ENCODE measurements around the gene MAP3K20. TPM values are rescaled to one million over a fixed set of nuclear protein-coding genes. Genes with fewer than 3 reads are reported as not detected.

MAP3K20 gene
- total RNA-seq, 4 donors from 2014 or later, result 33.0 to 56.1 (median 44.4) TPM

DNA sequence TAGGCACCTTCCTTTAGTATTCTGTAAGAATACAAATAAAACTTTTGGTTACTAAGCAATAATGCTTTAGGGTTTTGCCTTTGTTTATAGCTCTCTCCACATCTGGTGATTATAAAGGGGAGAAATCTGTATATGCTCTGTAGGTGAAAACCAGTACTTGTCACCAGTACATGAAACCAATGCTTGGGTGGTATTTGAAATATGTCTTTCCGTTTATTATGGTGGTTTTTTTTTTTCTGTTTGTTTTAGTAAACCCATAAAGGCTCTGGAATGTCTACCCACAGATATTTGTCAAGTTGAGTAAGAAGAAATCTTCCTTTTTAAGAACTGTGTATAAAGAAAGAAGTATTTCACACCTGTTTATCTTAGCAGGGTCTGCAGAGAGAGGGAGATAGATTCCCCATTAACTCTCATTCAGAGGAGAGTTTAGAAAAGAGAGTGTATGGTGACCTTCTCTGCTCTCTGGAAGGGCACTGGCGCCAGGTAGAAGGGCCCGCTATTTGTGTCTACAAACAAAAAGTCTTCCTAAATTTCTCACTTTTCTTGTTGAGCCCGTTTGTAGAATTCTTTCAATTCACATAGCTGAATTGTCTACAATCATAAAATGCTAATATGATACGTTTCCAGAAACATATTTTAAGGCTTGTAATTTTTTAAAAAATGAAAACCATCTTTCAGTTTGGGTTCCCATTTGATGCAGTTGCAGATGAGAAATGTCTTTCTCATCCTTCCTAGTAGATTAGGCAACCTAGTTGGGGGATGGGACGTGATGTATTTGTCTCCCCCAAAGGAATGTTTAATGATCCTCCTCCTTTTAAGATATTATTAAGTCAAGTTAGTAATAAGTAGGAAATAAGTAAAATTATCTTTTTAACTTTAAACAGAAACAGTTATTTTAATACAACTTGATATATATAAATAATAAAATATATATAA is 33.9 kb downstream of the MAP3K20 start:
- ATAC-seq (ENCODE audit: low FRiP score) (no peak), DNase-seq (ENCODE audit: low spot score) (no peak)
- TF ChIP-seq, protein P1, sequence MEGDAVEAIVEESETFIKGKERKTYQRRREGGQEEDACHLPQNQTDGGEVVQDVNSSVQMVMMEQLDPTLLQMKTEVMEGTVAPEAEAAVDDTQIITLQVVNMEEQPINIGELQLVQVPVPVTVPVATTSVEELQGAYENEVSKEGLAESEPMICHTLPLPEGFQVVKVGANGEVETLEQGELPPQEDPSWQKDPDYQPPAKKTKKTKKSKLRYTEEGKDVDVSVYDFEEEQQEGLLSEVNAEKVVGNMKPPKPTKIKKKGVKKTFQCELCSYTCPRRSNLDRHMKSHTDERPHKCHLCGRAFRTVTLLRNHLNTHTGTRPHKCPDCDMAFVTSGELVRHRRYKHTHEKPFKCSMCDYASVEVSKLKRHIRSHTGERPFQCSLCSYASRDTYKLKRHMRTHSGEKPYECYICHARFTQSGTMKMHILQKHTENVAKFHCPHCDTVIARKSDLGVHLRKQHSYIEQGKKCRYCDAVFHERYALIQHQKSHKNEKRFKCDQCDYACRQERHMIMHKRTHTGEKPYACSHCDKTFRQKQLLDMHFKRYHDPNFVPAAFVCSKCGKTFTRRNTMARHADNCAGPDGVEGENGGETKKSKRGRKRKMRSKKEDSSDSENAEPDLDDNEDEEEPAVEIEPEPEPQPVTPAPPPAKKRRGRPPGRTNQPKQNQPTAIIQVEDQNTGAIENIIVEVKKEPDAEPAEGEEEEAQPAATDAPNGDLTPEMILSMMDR (IDR thresholded peaks at IDR 0.05), result no peak

DNA sequence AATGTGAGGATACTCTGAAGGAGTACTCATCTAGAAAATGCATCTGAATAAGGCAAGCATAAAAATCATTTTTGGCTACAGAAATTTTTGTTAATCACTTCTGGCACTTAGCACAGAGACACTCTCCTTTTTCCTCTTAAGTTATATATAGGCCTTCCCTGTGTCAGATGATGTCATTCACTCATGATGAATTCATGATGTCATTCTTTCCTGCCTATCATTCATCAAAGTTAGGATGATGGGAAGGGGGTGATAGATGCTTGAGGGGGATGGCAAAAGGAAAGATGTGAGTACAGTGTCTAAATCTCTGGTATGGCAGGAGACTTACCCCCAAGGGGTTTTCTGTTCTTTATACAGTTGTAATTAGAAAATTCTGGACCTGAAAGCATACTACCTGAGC is 42.0 kb downstream of the MAP3K20 start:
- no peak for DNase-seq (ENCODE audit: low spot score)
- TF ChIP-seq, protein P1 (IDR thresholded peaks at IDR 0.05), result no peak
- ATAC-seq (ENCODE audit: low FRiP score), result no peak

DNA sequence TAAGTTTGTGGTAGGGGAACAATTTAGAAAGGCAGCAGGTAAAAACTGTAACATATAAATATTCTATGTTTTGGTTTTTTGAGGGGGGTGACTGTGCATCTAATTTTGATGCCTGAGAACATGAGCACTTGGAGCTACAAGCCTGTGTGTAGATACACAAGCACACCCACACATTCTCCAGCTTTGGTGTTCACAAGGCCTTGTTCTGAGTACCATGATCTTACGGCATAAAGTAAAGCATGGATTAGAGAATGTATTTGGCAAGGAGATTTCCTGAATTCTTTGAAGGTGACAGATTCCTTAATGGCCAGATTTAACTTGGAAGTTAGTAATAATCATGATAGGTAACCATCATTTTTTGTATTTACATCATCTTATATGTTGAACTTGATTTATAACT is 42.7 kb downstream of the MAP3K20 start:
- TF ChIP-seq, protein P1 (IDR thresholded peaks at IDR 0.05), result no peak
- DNase-seq (ENCODE audit: low spot score) (no peak), ATAC-seq (ENCODE audit: low FRiP score) (no peak)

DNA sequence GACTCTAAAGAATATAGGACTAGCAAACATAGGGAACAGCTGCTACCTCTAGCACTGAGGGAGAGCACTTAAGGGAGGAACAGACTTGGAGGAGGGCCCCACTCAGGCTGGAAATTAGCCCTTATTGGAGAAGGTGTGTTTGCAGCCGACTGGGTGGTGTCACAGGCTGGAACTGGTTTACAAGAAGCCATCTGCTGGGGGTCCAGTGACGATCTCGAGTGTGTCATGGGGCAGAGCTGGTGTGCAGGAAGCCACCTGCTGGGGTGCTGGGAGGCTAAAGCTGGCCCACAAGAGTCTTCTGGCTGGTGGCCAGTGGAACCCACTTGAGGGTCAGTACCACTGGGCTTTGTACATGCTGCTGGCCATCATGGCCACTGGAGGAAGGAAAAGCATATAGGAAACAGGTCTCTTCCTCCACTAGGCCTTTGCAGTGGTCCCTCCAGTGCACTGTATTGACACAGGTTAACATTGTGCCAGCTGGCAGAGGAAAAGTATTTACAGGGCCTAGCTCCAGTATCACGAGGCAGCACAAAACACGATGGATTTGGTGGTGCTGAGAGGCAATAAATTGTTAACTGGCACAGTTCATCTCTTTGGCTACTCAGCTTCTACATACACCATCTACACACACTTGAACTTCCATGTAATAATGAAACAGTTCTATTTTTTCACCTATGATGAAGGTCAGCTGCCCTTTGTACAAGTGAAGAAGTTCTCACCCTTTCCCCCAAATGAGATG is 43.6 kb downstream of the MAP3K20 start:
- no peak for DNase-seq (ENCODE audit: low spot score)
- ATAC-seq (ENCODE audit: low FRiP score), result no peak
- TF ChIP-seq, protein P1 (IDR thresholded peaks at IDR 0.05), result no peak

DNA sequence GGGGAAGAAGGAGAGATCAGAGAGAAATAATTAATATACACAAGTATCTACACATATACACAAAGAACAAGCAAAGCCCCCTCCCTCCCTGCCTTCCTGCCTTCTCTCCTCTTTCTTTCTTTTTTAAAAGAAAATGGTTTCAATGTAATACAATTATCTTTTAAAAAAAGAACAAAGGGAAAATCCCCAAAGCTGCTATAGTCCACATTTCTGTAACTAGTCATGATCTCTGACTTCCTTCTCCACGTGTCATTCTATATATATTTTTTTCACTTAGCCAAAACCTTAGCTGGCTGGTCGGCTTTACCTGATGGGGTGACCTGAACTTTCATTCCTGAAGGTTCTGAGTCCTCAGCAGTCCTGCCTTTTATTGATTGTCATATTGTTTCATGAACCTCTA is 44.3 kb downstream of the MAP3K20 start:
- ATAC-seq (ENCODE audit: low FRiP score) (no peak), DNase-seq (ENCODE audit: low spot score) (no peak)
- TF ChIP-seq, protein P1 (IDR thresholded peaks at IDR 0.05), result no peak

DNA sequence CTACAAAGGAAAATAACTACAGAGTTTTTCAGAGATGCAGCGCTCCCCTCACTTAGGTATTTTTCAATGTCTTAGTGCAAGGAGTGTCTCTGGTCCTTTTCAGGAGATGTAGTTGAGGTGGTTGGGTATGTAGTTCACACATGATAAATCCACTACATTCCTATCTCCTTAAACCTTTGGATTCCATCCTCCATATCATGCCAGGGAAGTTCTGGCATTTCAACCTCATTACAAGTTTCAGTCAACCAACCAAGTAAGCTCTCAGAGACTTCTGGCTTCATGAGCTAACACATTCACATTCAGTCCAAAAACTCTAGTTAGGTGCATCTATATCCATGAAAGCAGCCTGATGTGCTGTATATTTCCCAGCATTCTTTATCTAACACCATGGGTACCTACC is 47.3 kb downstream of the MAP3K20 start:
- ATAC-seq (ENCODE audit: low FRiP score) (no peak), DNase-seq (ENCODE audit: low spot score) (no peak)
- TF ChIP-seq, protein P1 (IDR thresholded peaks at IDR 0.05), result no peak
